Measurements from ENCODE around the gene PASK. TPM values are rescaled to one million over a fixed set of nuclear protein-coding genes. Genes with fewer than 3 reads are reported as not detected.

Gene PASK
- total RNA-seq, 2 donors from 2014 or later = 0.98 to 1.1 TPM

DNA sequence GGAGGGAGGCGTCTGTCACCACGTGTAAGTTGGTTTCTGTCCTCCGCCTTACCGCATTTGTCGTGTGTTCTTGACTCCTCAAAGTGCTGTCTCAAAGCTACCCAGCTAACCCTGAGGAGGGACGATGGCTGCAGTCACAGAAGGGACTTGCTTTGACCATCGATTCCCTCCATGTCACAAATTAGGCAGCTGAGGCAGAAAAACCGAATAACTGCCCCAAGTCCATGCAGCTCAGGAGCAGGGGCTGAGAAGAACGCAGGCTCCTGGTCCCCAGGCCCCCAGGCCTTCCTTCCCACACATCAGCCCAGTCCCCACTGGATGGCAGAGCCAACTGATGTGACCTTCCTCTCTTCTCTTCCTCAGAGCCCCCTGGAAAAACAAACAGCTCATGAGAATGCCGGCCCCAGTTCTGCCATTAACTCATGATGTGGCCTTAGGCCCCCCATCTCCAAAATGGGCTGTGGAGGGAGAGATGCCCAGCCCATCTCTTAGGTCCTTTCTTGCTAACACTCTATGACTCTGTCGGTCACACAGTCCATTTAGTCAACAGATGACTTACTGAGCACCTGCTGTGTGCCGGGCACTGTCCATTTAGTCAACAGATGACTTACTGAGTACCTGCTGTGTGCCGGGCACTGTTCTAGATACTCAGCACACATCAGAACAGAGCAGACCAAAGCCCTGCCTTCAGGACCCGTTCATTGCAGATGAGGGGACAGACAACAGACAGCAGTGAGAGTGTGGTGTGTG is 66.8 kb downstream of the PASK start:
- Histone ChIP-seq H3K4me3 (no peak overlapping the region), H3K36me3 (peaks cover 18% of the 10 kb centered on the region), H3K27ac (no peak overlapping the region), H3K9me3 (no peaks in the 10 kb centered on the region), H3K27me3 (no peaks in the 10 kb centered on the region), H3K4me1 (no peaks in the 10 kb centered on the region)
- TF ChIP-seq, protein P1, sequence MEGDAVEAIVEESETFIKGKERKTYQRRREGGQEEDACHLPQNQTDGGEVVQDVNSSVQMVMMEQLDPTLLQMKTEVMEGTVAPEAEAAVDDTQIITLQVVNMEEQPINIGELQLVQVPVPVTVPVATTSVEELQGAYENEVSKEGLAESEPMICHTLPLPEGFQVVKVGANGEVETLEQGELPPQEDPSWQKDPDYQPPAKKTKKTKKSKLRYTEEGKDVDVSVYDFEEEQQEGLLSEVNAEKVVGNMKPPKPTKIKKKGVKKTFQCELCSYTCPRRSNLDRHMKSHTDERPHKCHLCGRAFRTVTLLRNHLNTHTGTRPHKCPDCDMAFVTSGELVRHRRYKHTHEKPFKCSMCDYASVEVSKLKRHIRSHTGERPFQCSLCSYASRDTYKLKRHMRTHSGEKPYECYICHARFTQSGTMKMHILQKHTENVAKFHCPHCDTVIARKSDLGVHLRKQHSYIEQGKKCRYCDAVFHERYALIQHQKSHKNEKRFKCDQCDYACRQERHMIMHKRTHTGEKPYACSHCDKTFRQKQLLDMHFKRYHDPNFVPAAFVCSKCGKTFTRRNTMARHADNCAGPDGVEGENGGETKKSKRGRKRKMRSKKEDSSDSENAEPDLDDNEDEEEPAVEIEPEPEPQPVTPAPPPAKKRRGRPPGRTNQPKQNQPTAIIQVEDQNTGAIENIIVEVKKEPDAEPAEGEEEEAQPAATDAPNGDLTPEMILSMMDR (IDR thresholded peaks at IDR 0.05) = no peak
- DNase-seq (ENCODE audit: low spot score) = no peak

DNA sequence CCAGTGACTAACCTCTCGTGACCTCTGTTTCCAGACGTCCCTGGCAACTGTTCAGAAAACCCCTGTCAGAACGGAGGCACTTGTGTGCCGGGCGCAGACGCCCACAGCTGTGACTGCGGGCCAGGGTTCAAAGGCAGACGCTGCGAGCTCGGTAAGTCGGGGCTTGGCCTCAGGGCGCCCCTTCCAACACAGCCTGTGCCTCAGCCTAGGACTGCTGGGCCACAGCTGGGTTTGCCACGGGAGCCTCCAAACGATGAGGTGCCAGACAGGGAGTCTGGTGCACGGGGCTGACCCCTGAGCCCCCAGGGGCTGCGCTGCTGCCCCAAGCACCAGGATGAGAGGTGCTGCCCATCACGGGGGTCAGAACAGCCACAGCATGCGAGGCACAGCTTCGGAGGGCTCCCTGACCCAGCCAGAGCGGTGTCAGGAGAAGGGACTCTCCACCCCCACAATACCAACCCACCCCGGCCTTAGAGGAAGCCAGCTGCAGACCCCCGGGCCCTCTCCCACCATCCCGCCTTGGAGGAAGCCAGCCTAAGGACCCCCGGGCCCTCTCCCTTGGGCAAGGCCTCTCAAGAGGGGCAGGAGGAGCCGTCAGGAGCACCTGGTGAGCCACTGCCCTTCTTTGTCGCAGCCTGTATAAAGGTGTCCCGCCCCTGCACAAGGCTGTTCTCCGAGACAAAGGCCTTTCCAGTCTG is 67.5 kb downstream of the PASK start:
- Histone ChIP-seq H3K9me3 (no peaks in the 10 kb centered on the region), H3K4me3 (no peak overlapping the region), H3K36me3 (peaks cover 11% of the 10 kb centered on the region), H3K4me1 (no peaks in the 10 kb centered on the region), H3K27ac (no peak overlapping the region), H3K27me3 (no peaks in the 10 kb centered on the region)
- TF ChIP-seq, protein P1 (IDR thresholded peaks at IDR 0.05) = no peak
- DNase-seq (ENCODE audit: low spot score) = no peak

DNA sequence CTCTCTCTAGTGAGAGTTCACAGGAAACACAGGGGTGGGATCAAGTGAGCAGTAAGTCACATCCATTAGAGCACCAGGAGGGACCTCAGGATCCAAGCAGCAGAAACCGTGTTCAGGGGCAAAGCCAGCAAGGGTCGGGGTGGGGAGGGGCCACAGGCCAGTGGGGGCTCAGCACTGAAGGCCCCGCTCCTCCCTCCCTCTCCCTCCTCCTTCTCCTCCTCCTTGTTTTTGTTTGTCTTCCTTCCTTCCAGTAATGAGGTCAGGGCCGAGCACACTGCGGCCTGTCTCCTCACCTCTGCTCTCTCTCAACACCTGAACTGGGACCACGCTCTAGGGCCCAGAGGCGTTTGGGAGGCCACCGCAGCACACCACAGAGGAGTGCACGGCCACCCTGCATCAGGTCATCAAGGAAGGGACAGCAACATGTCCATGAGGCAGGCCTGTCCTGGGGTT is 68.1 kb downstream of the PASK start:
- Histone ChIP-seq H3K4me3 (no peak overlapping the region), H3K4me1 (no peaks in the 10 kb centered on the region), H3K9me3 (no peaks in the 10 kb centered on the region), H3K36me3 (peaks cover 5% of the 10 kb centered on the region), H3K27ac (no peak overlapping the region), H3K27me3 (no peaks in the 10 kb centered on the region)
- TF ChIP-seq, protein P1 (IDR thresholded peaks at IDR 0.05) = no peak
- DNase-seq (ENCODE audit: low spot score) = no peak

DNA sequence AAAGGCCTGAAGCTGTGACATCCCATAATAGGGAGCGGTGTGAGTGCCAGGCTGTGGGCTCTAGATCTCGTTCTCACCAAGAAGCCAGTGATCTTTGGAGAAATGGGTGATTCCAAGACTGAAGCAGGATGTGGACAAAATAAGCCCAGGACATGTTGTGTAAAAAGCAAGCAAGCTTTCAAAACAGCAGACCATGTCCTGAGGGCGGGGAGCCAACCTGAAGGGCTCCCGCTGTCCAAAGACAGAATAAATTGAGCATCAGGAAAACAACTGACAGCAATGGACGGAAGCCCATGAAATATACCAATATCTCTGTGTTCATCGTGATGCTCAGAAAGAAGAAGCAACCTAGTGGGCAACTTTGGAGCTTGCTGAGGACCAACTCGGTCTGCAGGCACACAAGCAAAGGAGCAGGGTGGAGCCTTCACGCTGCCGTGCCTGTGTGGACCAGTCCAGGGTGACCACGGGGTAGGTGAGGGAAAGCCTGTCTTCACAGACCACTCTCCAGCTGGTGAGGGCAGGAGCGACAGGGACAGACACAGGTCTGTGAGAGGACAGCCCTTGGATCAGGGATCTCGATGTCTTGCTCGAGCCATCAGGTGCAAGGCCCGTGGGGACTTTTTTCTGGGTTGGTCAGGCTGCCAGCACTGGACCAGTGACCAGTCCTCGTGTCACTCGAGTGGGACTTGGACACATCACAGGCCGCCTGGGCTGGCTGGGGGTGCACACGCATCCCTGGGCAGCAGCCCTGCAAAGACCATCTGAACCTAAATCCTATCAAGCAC is 68.7 kb downstream of the PASK start:
- no peak for DNase-seq (ENCODE audit: low spot score)
- H3K9me3 ChIP-seq = no peaks in the 10 kb centered on the region
- H3K4me1 ChIP-seq = no peaks in the 10 kb centered on the region
- TF ChIP-seq, protein P1 (IDR thresholded peaks at IDR 0.05) = no peak
- peaks cover under 1% of the 10 kb centered on the region for H3K36me3 ChIP-seq
- no peak overlapping the region for H3K27ac ChIP-seq
- H3K27me3 ChIP-seq = no peaks in the 10 kb centered on the region
- no peak overlapping the region for H3K4me3 ChIP-seq

DNA sequence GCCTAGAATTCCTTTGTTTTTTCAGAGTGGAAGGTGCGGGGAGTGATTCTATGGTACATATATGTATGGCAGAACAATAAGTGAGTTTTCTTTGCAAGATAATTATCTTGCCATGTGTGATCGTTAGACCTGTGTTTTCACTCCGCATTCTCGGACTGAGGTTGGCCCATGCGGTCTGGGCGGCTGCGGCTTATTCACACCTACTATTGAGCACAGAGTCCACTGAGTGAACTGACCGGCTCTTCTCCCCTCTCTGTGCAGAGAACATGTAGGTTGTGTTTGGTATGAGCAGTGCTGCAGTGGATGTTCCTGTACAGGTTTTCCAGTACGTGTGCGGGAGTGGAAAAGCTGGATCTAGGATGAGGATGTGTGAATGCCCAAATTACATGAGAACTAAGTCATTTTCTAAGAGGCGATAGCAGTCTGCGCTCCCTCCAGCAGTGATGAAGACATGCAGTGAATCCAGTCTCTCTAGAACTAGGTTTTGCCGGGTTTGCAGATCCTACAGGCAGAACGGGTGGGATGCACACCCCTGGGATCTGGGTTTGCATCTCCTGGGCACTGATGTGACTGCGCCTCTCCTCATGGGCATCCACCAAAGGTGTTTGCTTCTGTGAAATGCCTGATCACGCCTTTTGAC is 74.3 kb downstream of the PASK start:
- Histone ChIP-seq H3K4me1 (no peaks in the 10 kb centered on the region), H3K27me3 (no peaks in the 10 kb centered on the region), H3K4me3 (no peak overlapping the region), H3K36me3 (peaks cover 17% of the 10 kb centered on the region), H3K9me3 (no peaks in the 10 kb centered on the region), H3K27ac (no peak overlapping the region)
- TF ChIP-seq, protein P1 (IDR thresholded peaks at IDR 0.05) = no peak
- no peak for DNase-seq (ENCODE audit: low spot score)

All from right atrium auricular region (tissue), 2 donors.